ENCODE measurements around the gene RNFT2. TPM values are rescaled to one million over a fixed set of nuclear protein-coding genes. Genes with fewer than 3 reads are reported as not detected.

The RNFT2 gene
- total RNA-seq, 4 donors from 2014 or later, result 0.26 to 0.38 TPM; not detected in 2

- peaks cover 0 to 6% (median 0%) of the 10 kb centered on the region in 4 donors for H3K27me3 ChIP-seq
Measured at GRCh38 chr12:116818341-116818856, 80.3 kb downstream of the RNFT2 start.

GRCh38 chr12:116818948-116819832 lies 81.1 kb downstream of the RNFT2 start:
- DNase-seq, result peak; percentile 35
- peak in 2 of 4 donors; percentile 59 to 62 for TF ChIP-seq POLR2A (IDR thresholded peaks at IDR 0.05)
- TF ChIP-seq CTCF (IDR thresholded peaks at IDR 0.05), result peak in 3 of 6 experiments; percentile 16 to 25 (median 21)
- Histone ChIP-seq H3K4me1 (peaks cover 0 to 20% (median 8%) of the 10 kb centered on the region in 3 donors), H3K27ac (peak overlapping the region; percentile 85 to 92 (median 90)), H3K4me3 (peak overlapping the region; percentile 62 to 82 (median 72)), H3K27me3 (peaks cover 0 to 6% (median 0%) of the 10 kb centered on the region in 4 donors), H3K9me3 (no peaks in the 10 kb centered on the region), H3K36me3 (no peaks in the 10 kb centered on the region)
- 0 to 2% methylated on average over 20 to 29 of the region's 70 CpGs for WGBS, 2 donors
- intact Hi-C loops (cut with DNase I), result loop anchor here (10.0 kb wide), 1 partner anchor 84 kb away; the partner anchor contains the start of genes RNFT2 and SPRING1

More at GRCh38 chr12:116818341-116818856, 80.3 kb downstream of the RNFT2 start:
- Histone ChIP-seq H3K4me3 (peak overlapping the region; percentile 62 to 82 (median 72)), H3K4me1 (peaks cover 0 to 20% (median 8%) of the 10 kb centered on the region in 3 donors), H3K36me3 (no peaks in the 10 kb centered on the region), H3K27ac (peak overlapping the region; percentile 85 to 92 (median 90)), H3K9me3 (no peaks in the 10 kb centered on the region)
- TF ChIP-seq POLR2A (IDR thresholded peaks at IDR 0.05), result no peak
- no peak for TF ChIP-seq CTCF (IDR thresholded peaks at IDR 0.05)
- intact Hi-C loops (cut with DNase I), result loop anchor here (10.0 kb wide), 1 partner anchor 84 kb away; the partner anchor contains the start of genes RNFT2 and SPRING1
- WGBS, 2 donors, result 27 to 36% methylated on average over 9 to 11 of the region's 11 CpGs
- DNase-seq, result no peak

GRCh38 chr12:116820064-116820656 lies 82.0 kb downstream of the RNFT2 start:
- Histone ChIP-seq H3K36me3 (no peaks in the 10 kb centered on the region), H3K27ac (peak overlapping the region in 1 of 4 donors; percentile 90), H3K9me3 (peaks cover 0 to 6% (median 3%) of the 10 kb centered on the region in 3 donors), H3K4me1 (peaks cover 0 to 20% (median 8%) of the 10 kb centered on the region in 3 donors), H3K4me3 (no peak overlapping the region), H3K27me3 (peaks cover 0 to 6% (median 0%) of the 10 kb centered on the region in 4 donors)
- DNase-seq, result no peak
- intact Hi-C loops (cut with DNase I), result no loop called here
- 74 to 82% methylated on average over 9 to 10 of the region's 10 CpGs for WGBS, 2 donors
- no peak for TF ChIP-seq CTCF (IDR thresholded peaks at IDR 0.05)
- no peak for TF ChIP-seq POLR2A (IDR thresholded peaks at IDR 0.05)

GRCh38 chr12:116821291-116821690 lies 83.2 kb downstream of the RNFT2 start:
- H3K9me3 ChIP-seq, result peaks cover 0 to 8% (median 3%) of the 10 kb centered on the region in 3 donors
- intact Hi-C loops (cut with DNase I), result no loop called here
- no peak overlapping the region for H3K27ac ChIP-seq
- H3K36me3 ChIP-seq, result no peaks in the 10 kb centered on the region
- WGBS, 2 donors, result 69 to 75% methylated on average over 6 to 8 of the region's 8 CpGs
- TF ChIP-seq POLR2A (IDR thresholded peaks at IDR 0.05) (no peak), CTCF (IDR thresholded peaks at IDR 0.05) (no peak)
- H3K4me3 ChIP-seq, result no peak overlapping the region
- peaks cover 0 to 6% (median 0%) of the 10 kb centered on the region in 4 donors for H3K27me3 ChIP-seq
- DNase-seq, result no peak
- H3K4me1 ChIP-seq, result peaks cover 0 to 20% (median 8%) of the 10 kb centered on the region in 3 donors

Measured in esophagus squamous epithelium (tissue), 5 donors.